GM18502 (cell line): ENCODE data around the gene PHYHD1.

Source experiments
- ATAC-seq: cut with Tn5 transposase; IDR thresholded peaks from one replicate; pipeline ENCODE4 v1.9.1; 2021; ENCODE audit warnings: mild to moderate bottlenecking; ENCODE audit not compliant: unreplicated experiment, poor library complexity

The PHYHD1 gene

GRCh38 chr9:128899566-128900322, 21.0 kb upstream of the PHYHD1 start:
- ATAC-seq: no peak

- ATAC-seq: no peak
Observed at GRCh38 chr9:128901379-128901778, 19.4 kb upstream of the PHYHD1 start.

DNA sequence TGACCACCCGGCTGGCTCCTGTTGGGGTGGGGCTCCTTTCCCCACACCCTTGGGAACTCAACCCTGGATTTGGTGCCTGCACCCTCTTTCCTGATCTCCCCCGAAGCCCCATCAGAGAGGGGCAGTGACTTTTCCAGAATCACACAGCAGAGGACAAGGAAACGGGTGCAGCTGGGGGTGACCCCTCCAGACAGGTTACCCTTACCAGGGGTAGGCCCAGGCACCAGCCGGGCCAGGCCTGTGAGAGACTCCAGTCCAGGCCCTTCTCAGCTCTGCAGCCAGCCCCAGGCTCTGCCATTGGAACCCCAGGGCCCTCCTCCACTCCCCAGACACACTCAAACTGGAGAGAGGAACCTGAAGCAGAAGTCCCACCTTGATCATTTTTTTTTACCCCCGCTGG, 19.0 kb upstream of the PHYHD1 start:
- ATAC-seq: no peak

DNA sequence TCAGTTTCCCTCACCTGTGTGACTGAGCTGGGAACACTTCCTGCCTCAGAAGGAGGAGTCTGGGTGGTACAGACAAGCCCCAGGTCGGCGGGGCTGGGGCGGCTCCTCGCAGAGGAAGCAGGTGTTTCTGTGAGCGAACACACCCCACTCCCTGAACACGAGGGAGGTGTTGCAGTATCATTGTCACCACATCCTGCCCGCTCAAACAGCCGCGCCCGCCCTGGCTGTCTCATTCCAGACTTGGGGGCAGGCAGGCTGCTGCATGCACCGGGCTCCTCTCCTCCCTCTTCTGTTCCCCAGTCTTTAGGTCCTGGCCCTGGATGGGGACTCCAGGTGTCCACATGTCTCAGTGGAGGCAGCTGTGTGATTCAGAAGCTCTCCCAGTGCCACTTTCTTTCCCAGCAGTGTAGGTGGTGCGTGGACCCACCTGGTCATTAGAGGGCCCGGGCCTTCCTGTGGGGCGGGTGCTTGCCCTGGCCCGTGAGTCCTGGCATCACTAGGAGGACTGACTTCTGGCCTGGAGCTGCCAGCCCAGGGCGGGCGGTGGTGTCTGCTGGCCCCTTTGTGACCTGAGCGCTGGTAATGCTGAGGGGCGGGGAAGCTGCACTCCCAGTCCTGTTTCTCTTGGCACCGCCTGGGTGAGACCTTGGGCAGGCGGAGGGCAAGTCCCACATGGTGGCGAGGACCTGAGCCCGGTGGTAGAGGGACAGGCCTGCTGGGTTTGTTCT, 18.3 kb upstream of the PHYHD1 start:
- peak; percentile 83 for ATAC-seq

GRCh38 chr9:128903079-128903461, 17.7 kb upstream of the PHYHD1 start:
- no peak for ATAC-seq

GRCh38 chr9:128903871-128904620, 16.7 kb upstream of the PHYHD1 start:
- no peak for ATAC-seq

DNA sequence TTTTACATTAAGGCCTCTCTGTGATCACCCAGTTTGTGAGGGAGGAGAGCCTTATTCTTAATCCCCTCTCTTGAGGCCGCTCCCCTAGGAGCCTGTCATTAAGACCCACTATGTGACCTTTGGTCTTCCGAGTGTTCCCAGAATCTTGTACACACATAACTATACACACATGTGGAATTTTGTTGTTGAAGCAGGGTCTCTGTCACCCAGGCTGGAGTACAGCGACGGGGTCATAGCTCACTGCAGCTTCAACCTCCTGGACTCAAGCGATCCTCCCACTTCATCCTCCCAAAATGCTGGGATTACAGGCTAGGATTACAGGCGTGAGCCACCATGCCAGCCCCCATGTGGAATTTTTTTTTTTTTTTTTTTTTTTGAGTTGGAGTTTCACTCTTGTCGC, 14.8 kb upstream of the PHYHD1 start:
- no peak for ATAC-seq

DNA sequence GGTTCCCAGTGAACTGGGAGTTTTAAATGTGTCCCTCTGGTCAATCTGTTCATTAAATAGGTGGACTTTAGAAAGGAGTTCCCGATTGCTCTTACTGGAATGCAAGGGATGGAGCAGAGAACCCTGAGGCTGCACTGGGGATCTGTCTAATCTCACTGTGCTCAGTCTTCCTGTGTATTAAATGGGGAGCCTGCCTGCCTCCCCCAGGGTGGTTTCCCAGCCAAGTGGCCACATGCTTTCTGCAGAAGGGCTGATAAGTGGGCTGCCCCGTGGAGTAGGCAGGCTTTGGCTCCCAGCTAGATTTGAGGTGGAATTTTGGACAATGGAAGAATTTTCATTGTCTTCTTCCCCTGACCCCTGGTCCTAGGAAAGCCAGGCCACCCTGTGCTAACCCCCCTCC, 14.0 kb upstream of the PHYHD1 start:
- ATAC-seq: no peak

DNA sequence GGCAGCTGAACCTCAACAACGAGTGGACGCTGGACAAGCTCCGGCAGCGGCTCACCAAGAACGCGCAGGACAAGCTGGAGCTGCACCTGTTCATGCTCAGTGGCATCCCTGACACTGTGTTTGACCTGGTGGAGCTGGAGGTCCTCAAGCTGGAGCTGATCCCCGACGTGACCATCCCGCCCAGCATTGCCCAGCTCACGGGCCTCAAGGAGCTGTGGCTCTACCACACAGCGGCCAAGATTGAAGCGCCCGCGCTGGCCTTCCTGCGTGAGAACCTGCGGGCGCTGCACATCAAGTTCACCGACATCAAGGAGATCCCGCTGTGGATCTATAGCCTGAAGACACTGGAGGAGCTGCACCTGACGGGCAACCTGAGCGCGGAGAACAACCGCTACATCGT, 12.4 kb upstream of the PHYHD1 start:
- no peak for ATAC-seq

GRCh38 chr9:128909859-128910258, 10.9 kb upstream of the PHYHD1 start:
- no peak for ATAC-seq

- ATAC-seq: no peak
Observed at GRCh38 chr9:128910906-128911305, 9.9 kb upstream of the PHYHD1 start.

GRCh38 chr9:128911529-128912035, 9.2 kb upstream of the PHYHD1 start:
- no peak for ATAC-seq

DNA sequence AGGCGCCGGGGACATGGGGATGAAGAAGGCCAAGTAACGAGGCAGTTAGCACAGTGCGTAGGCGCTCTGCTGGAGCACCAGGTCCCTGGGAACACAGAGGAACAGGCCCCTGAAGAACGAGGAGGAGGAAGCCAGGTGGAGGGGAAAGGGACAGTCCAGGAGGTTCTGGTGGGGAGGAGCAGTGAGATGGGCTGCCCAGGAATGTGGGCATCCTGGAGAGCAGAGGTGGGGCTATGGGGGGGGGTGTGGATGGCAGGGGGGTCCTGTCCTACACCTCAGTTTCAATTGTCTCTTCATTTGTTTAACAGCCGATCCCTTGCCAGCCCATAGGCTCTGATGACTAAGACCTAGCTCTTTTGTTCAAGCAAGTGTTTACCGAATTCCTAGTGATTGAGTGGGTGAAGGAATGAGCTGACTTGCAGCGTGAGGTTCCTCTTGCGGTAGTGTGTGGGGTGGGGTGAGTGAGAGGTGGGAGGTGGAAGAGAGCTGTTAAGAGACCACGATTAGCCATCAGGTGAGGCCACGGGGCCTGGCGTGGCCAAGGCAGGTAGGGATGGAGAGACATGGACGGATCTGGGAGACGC, 8.4 kb upstream of the PHYHD1 start:
- no peak for ATAC-seq

- ATAC-seq: no peak
Observed at GRCh38 chr9:128913048-128913900, 7.5 kb upstream of the PHYHD1 start.

- ATAC-seq: no peak
Observed at GRCh38 chr9:128913995-128914772, 6.6 kb upstream of the PHYHD1 start.

GRCh38 chr9:128916204-128916603, 4.6 kb upstream of the PHYHD1 start:
- no peak for ATAC-seq

GRCh38 chr9:128916745-128917144, 4.0 kb upstream of the PHYHD1 start:
- ATAC-seq: no peak

- ATAC-seq: no peak
Observed at GRCh38 chr9:128917151-128917849, 3.5 kb upstream of the PHYHD1 start.
